ENCODE data around the gene RPH3AL.
A peak's percentile ranks its signal among the peaks of the same experiment; 100 is the strongest.

Gene RPH3AL

DNA sequence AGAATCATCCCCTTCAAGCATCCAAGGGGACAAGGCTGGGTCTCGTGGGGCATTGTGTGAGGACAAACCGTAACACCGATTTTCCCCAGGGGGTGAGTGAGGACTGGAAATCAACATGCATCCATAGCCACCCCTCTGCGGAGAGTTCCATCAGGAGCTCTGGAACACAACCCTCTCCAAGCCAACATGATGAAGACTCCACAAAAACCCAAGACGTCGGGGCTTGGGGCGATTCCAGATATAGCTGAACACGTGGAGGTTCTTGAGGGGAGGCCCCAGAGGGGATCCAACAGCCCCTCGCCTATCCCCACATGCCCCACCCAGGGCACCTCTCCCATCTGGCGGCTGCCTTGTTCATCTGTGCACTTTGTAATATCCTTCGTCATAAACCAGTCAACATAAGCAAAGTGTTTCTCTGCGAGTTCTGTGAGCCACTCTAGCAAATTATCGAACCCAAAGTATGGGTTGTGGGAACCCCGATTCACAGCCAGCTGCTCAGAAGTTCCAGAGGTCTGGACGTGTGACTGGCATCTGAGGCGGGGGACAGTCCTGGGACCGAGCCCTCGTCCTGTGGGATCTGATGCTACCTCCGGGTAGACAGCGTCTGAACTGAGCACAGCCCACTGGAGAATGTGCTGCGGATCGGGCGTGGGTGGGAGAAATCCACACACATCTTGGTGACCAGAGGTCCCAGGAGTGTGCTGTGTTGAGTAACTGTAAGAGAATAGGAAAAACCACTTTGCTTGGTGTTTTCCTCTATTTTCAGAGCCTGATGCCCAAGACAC, 55.5 kb downstream of the RPH3AL start:
- no peak for DNase-seq

DNA sequence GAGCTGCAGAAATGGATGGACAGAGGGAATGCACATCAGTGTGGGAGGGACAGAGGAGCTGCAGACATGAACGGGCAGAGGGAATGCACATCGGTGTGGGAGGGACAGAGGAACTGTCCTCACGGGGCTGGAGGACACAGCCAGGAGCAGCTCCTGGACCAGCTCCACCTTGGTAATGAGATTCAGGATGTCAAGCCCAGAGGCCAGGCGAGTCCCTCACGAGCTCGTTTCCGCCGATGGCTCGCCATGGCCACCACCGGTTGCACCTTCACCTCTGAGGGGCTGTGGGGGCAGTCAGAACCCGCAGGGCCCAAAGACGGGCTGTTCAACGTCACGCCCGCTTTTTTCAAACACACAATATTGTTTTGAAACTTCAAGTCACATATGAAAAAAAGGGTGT, 56.2 kb downstream of the RPH3AL start:
- no peak for DNase-seq

DNA sequence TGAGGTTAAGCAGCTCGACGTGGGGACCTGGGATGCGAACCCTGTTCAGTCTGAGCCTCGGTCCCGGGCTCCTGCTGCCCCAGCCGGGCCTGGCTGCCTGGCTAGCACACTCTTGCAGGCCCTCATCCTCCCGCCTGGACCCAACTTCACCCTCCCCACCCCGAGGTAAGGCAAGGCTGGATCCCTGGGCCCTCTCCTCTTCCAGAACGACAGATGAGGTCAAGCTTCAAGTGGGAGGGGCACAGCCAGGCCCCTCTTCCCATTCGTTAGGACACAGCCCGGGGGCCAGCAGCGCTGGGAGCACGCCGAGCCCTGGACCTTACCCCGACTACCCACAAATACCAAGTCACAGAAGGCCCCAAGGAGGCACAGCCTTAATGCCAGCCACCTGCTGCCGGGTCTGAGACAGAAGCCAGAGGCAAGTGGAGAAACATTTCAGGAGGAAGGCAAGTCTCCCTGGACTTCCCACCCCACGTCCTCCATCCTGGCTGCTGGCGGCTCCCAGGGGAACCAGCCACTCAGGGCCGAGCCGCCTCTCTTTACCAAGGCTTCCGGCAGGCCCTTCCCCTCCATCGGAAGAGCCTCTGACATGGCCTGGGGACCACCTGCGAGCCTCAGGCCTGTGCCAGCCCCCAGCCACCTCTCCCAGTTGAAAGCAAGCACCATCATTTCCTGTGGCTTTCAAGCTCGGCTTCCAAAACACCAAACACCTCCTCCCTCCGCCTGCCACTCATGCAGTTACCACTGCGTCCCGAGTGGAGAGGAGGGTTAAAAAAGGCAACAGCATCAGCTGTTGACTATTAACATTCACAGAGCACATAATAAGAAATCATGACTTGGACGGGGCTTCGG, 59.9 kb downstream of the RPH3AL start:
- DNase-seq, result no peak

DNA sequence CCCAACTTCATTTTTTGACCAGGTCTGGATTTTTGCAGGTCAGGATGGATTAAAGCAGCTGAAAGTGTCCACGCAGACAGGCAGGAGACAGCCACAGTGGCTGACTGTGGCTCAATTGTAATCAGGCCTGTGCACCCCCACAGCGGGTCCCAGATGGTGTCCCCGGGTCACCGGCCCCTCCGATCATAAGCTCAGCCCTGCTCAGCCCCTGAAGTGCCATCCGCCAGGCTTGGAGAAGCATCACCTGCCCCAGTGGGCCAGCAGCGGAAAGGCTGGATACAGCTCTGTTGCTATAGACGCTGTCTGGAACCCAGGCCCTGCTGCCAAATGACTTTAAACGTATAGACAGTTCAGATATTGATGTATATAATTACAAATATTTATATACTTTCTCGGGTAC, 60.6 kb downstream of the RPH3AL start:
- no peak for DNase-seq

DNA sequence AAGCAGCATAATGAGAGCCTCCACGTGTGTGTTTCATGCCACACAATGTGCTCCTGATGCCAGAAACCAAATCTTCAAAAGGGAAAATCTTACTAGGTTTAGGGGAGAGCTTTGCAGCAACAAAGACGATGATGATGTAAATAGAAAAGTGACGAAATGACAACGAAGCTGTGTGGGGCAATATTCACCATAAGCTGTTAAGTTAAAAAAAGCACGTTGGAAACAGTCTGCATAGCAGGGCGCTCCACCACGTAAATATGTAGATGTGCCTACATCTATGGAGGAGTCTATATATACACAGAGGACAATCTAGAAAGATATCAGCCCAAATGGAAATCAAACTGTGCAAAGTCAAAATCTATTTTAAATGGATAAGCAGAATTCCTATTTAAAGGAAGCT, 61.0 kb downstream of the RPH3AL start:
- DNase-seq, result no peak

DNA sequence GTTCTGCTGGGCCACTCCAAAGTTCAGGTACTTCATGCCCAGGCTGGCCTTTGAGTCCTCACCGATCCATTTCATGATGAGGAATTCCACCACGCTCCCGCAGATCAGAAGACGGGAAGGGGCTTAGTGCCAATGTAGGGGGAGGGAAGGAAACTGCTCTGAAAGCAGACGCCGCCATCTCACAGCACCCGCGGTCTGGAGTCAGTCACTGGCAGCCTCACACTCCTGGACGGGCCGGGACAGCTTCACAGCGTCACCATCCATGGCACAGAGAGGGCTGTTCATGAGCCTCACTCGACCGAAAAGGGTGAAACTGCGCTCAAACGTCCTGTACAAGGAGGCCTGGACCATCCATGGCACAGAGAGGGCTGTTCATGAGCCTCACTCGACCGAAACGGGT, 62.0 kb downstream of the RPH3AL start:
- no peak for DNase-seq

DNA sequence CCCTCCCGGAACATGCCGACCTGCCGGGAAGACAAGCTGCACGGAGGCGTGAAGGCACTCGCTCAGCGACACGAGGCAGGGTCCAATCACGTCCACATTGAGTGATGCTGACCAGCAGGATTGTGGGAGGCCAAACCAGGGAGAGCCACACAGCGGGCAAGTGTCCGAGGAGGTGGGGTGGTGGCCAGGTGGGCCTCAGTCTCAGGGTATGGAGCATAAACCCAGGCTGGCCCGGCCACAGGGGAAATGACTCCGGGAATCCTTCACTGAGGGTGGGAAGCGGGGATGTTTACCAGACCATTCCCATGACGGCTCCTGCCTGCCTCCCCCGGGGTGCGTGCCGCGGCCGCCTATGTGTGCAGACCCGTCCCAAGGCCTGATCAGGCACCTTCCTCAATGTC, 62.5 kb downstream of the RPH3AL start:
- no peak for DNase-seq

DNA sequence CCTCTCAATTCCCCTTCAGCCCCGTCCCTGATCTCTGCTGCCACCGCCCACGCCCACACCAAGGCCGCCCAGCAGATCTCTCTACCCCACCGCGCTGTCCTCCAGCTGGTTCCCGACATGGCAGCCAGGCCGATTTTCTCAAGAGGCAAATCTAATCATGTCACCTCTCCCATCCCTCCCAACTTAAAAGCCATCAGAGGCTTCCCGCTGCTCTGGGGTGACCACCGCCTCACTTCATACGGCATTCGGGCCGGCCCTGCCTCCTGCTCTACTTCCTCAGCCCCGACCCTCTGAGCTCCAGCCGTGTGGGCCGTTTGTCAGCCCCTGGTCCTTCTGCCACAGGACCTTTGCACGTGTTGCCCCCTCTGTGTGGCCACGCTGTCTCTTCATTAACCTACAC, 63.2 kb downstream of the RPH3AL start:
- no peak for DNase-seq

DNA sequence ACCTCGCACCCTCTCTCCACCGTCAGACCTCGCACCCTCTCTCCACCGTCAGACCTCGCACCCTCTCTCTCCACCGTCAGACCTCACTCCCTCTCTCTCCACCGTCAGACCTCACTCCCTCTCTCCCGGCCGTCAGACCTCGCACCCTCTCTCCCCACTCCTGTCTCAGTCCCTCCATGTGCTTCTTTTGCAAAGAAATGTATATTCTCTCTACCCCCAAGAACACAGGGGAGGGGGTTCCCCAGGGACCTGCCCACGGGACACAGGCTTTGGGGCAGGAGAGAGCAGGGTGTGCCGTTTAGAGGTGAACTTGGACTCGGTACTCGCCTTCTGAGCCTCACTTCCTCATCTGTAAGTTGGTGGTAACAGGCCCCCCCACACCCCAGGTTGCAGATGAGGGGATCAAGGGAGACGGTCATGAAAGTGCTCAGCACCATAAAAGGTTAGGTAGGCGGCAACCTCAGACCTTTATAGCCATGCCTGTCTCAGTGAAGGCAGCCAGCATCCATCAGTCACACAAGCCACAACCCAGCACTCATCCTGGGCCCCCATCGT, 63.7 kb downstream of the RPH3AL start:
- DNase-seq, result no peak

DNA sequence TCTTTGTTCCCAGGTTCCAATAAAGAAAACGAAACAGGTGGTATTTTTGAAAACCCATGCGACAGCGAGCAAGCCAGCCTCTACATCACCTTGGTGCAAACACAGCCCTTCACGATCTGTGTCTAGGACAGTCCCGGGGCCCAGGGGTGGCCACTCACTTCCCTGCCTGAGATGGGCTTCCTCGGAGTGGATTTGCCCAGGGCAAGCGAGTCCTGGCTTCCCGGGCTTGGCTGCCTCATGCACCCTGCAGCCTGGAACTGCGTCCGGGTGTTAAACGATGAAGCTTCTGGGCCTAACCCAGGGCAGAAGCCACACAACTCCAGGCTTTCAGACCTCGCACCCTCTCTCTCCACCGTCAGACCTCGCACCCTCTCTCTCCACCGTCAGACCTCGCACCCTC, 66.0 kb downstream of the RPH3AL start:
- no peak for DNase-seq

DNA sequence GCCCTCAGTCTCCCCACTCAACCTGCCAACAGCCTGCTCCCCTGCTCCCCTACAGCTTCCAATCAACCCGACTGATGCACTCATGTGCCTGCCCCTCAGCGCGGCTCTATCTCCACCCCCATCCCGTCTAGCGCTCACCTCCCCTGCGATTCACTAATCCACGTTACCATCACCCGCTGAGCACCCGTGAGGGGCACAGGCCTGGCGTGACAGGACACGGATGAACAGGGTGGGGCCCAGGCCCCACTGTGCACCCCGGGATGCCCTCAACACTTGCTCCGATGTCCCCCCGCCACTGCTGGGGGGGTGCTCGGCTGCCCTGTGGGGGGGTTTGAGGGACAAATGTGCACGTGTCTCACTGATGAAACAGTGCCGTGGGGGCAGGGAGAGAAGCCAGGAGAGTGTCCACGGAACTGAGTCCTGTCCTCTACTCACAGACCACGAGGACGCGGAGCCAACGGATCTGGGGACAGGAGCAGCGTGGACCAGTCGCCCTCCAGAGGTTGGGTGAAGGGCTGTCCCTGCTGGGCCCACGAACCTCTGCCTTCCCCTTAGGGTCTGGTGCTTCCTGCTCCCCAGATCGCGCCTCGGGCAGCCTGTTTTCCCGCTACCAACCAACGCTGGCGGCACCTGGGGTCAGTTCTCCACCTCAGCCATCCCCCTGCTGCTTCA, 66.7 kb downstream of the RPH3AL start:
- no peak for DNase-seq

DNA sequence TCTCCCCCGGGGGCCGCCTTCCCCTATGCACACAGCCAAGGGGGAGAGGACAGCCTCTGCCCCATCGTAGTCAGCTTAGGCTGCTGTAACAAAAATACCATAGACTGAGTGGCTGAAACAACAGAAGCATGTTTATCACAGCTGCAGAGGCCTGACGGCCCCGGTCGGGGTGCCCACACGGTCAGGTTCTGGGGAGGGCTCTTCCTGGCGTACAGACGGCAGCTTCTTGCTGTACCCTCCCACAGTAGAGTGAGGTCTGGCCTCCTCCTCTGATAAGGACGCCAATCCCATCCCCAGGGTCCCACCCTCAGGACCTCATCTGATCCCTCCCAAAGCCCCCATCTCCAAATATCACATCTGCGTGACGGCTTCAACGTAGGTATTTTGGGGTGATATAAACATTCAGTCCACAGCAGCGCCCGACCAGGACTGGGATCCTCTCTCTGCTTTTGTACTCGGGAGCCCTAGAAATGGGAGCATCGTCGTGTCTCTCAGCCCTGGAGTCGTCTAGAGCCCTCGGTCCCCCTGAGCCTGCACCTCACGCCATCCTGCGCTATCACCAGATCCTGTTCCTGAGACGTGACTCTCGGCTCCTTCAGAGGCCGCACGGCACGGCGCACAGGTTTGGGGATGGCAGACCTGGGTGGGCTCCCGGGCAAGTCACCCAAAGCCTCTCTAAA, 67.8 kb downstream of the RPH3AL start:
- DNase-seq, result no peak

DNA sequence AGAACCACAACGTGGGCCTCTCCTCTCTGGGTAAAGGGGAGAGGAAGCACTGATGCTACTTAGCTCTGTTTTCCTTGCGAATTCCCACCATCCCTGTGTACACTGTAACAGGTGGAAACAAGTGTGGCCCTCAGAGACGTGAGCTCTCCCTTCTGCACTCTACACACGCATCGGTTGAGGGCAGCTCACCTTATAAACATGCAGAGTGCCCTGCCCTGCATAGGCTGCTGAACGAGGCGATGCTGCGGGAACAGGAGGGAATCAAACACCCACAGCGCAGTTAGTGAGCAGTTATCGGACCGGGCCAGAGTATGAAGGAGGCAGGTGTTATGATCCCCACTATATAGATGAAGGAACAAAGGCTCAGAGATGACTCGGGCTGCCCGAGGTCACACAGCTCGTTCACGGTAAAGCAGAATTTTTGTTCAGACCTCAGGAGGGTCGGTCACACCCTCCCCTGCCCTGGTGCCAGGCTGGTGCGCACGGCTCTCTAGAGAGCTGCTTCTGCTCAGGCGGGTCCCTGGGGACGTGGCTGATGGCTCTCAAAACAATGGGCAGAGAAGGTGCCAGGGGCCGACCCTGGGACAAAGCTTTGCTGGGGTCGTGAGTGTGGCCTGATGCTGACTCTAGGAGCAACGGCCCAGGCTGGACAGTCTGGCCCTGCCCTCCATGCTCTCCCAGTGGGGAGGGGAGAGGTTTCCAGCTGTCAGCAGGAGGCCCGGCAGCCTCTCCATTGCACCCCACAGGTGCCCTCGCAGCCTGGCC, 68.5 kb downstream of the RPH3AL start:
- DNase-seq, result peak; percentile 13

DNA sequence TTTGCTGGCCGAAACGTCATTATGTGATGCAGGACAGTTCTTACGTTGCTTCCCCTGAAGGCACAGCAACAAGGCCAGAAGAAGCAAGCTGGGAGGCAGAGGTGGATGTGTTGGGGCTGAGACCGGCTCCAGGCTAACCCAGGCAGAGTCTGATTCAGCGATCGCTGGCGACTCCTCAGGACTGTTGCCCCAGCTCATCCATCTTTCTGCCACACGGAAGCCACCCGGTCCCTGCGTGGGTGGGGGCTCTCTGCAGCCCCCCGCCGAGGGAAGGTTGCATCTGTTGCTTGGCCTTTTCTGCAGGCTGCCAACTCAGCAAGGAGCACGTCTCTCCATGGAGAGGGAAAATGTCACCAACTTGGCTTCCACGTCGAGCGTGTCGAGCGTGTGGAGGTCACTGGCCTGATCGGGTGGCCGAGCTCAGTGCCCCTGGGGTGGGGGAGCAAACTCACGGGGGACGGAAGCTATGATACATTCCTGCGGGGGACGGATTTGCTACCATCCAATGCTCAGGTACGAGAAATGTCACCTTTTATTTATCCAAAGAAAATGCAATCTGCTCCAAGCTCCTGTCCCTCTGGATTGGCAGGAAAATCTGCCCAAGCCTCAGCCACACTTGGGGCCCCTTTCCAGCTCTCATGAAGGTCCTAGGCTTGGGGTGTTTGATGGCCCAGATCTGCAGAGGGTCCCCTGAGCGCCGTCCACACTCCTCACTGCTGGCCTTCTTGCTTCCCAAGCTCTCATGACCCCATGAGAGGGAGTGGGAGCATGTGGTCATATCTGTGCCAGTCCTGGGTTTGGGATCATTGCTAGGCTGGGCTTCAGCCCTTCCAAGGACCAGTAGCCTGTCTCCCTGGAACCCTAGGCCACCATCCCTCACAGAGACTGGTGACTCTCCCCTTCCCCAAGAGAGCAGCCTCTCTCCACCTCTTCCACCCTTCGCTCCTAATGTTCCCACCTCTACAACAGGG, 69.4 kb downstream of the RPH3AL start:
- DNase-seq, result no peak

DNA sequence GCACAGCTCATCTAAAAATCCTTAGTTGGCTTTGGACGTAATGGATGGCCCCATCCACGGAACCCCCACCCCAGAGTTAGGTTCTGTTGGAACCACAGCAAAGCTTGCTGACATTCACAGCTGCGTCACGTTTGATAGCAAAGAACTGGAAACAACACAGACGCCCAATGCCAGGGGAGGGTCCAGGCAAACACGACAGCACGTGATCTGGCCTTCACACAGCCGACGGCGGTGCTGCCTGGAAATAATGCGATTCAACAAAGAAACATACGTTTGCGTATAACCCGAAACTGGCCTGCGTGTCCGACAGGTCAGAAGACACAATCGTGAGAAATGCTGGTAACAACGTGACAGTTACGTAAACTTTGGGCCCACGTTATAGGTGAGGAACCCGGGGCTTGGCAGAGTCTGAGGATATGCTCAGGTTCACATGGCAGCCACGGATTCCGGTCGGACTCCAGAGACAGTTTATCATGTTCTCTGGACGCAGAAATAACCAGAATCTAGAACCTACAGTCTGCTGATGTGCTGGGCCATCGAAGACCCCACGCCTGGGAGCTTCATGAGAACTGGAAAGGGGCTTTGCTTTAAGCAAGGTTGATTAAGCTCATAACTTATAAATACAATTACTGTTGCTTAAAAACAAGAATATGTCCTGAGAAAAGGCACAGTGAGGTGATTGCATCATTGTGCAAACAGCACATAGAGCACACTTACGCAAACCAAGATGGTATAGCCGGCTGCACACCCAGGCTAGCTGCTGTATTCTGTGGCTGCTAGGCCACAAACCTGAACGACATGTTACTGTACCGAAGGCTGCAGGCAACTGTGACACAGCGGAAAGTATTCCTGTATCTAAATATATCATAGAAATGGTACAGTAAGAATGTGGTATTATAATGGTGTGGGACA, 70.4 kb downstream of the RPH3AL start:
- no peak for DNase-seq

DNA sequence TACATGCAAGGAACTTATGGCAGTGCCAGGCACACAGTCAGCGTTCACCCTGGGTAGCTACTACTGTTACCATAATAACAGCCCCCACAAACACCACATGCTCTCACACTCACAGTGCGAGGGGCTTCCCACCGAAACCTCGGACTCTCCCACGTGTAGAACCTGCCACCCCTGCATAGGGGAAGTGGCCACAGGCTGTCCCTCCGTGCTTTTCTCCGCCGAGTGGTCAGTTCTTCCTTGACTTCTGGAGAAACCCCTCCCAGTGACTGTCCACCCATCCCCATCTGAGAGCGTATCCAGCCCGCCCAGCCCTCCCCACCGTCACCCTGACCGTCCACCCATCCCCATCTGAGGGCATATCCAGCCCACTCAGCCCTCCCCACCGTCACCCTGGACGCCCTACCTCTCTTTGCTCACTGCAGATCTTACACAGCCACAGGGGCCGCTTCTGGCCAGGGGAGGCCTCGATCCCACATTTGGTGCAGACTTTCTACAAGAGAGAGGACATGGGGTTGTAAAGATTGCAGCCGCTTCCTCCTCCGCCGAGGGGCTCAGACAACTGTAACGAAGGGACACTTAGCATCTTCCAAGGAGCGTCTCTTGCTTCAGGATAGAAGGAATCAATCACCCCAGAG, 71.1 kb downstream of the RPH3AL start:
- DNase-seq, result no peak

DNA sequence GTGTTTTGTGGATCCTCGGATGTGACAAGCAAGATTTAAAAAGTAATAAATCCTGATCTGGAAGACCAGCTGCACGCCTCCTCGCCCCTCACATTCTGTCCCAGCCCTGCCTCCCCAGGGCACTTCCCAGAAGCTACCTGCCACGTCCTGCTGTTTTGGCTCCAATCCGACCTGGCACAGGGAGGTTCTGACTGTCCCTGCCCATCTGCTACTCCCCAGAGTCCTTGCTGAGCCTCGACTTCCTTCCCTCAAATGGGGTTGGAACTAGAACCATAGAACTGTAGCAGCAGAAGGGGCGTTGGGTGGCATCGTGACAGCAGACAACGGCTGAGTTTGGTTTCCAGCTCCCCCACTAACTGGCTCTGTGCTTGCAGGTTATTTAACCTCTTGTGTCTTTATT, 71.7 kb downstream of the RPH3AL start:
- no peak for DNase-seq

DNA sequence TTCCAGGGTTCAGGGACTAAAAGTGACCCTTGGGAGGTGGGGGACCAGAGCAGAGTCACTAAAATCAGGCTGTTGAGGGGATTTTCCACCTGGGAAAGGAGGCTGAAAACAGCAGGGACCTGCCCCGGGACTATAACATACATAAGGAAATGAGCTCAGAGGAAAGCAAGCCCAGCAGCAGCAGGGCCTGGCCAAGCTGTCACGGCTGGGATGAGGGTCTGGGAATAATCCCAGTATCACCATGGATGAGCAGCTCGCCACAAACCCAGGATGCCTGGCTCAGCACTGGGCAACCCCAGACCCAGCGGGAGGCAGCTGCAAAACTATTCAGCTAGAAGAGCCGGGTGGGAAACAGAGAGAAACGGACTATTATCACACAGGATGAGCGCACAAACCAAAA, 72.4 kb downstream of the RPH3AL start:
- DNase-seq, result no peak

DNA sequence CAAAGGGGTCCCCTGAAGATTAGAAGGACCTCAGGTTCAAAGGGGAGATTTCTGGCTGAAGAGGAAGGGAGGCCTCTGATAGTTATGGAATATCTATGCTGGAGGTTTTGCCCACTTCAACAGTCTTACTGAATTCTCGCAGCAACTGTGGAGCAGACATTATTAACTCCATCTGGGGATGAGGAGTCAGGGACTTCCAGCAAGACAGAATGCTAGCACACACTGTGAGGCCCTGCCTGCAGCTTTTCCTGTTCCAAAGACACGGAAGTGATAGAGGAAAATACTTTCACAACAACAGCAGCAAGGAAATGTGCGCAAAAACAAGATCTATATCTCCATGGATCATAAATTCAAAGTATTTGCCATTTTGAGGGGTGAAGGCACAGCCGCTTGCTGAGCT, 72.8 kb downstream of the RPH3AL start:
- no peak for DNase-seq
